H9 (cell line): ENCODE results near the gene ETF1. TPM values are rescaled to one million over a fixed set of nuclear protein-coding genes. Genes with fewer than 3 reads are reported as not detected.

Experiments used
- DNase-seq: peaks from one replicate; pipeline ENCODE4 v3.0.0-alpha.2; 2017
- H2AFZ ChIP-seq: one replicate; pipeline ENCODE4 v1.6.1; 2013; ENCODE audit warnings: mild to moderate bottlenecking, low read length, control low read depth, moderate library complexity
- H2AK5ac ChIP-seq: 2 replicates; pipeline ENCODE4 v1.6.1; 2013; ENCODE audit warnings: low read length, control low read depth, mixed read lengths; ENCODE audit not compliant: insufficient read length
- H2BK120ac ChIP-seq: one replicate; pipeline ENCODE4 v1.6.1; 2013; ENCODE audit warnings: low read depth, mild to moderate bottlenecking, low read length, control low read depth, inconsistent platforms; ENCODE audit not compliant: poor library complexity, severe bottlenecking
- H2BK12ac ChIP-seq: 2 replicates; pipeline ENCODE4 v1.6.1; 2013; ENCODE audit warnings: low read length, control low read depth, mixed read lengths, low read depth; ENCODE audit not compliant: insufficient read length
- H2BK15ac ChIP-seq: 2 replicates; pipeline ENCODE4 v1.6.1; 2013; ENCODE audit warnings: low read depth, low read length, control low read depth
- H2BK20ac ChIP-seq: one replicate; pipeline ENCODE4 v1.6.1; 2013; ENCODE audit warnings: low read depth, mild to moderate bottlenecking, low read length, control low read depth, inconsistent platforms; ENCODE audit not compliant: poor library complexity, severe bottlenecking
- H2BK5ac ChIP-seq: 2 replicates; pipeline ENCODE4 v1.6.1; 2013; ENCODE audit warnings: low read length, control low read depth, mixed read lengths; ENCODE audit not compliant: insufficient read length
- H3K14ac ChIP-seq: 2 replicates; pipeline ENCODE4 v1.6.1; 2013; ENCODE audit warnings: low read length, control low read depth; ENCODE audit not compliant: insufficient read depth
- H3K18ac ChIP-seq: 2 replicates; pipeline ENCODE4 v1.6.1; 2013; ENCODE audit warnings: low read depth, mild to moderate bottlenecking, mixed read lengths, low read length, control low read depth; ENCODE audit not compliant: insufficient read length
- H3K23ac ChIP-seq: 2 replicates; pipeline ENCODE4 v1.6.1; 2013; ENCODE audit warnings: low read length, control low read depth, mixed read lengths, low read depth; ENCODE audit not compliant: insufficient read length
- H3K23me2 ChIP-seq: 2 replicates; pipeline ENCODE4 v1.6.1; 2013; ENCODE audit warnings: low read depth, mild to moderate bottlenecking, mixed read lengths, low read length, control low read depth; ENCODE audit not compliant: insufficient read length, poor library complexity, severe bottlenecking
- H3K27ac ChIP-seq: 2 replicates; pipeline ENCODE4 v1.5.1; 2013; ENCODE audit warnings: low read length, control low read depth, mixed read lengths, low read depth; ENCODE audit not compliant: insufficient read length
- H3K27me3 ChIP-seq: 2 replicates; pipeline ENCODE4 v1.6.1; 2013; ENCODE audit warnings: low read length, control low read depth, inconsistent platforms; ENCODE audit not compliant: insufficient read depth
- H3K4ac ChIP-seq: 2 replicates; pipeline ENCODE4 v1.6.1; 2013; ENCODE audit warnings: low read depth, mild to moderate bottlenecking, control low read depth, inconsistent platforms, low read length, moderate library complexity
- H3K4me1 ChIP-seq: 2 replicates; pipeline ENCODE4 v1.6.1; 2013; ENCODE audit warnings: low read length, control low read depth, inconsistent platforms; ENCODE audit not compliant: insufficient read depth
- H3K4me2 ChIP-seq: 2 replicates; pipeline ENCODE4 v1.6.1; 2013; ENCODE audit warnings: low read length, control low read depth, mixed read lengths; ENCODE audit not compliant: insufficient read length, insufficient read depth
- H3K56ac ChIP-seq: 2 replicates; pipeline ENCODE4 v1.6.1; 2013; ENCODE audit warnings: low read depth, mild to moderate bottlenecking, mixed read lengths, low read length, control low read depth; ENCODE audit not compliant: insufficient read length
- H3K79me1 ChIP-seq: 2 replicates; pipeline ENCODE4 v1.6.1; 2013; ENCODE audit warnings: low read depth, mild to moderate bottlenecking, moderate library complexity, low read length, control low read depth, inconsistent platforms; ENCODE audit not compliant: insufficient read depth, poor library complexity, severe bottlenecking
- H3K79me2 ChIP-seq: 2 replicates; pipeline ENCODE4 v1.6.1; 2013; ENCODE audit warnings: low read length, control low read depth, inconsistent platforms; ENCODE audit not compliant: insufficient read depth
- H3K9ac ChIP-seq: 2 replicates; pipeline ENCODE4 v1.6.1; 2013; ENCODE audit warnings: low read length, control low read depth, mixed read lengths; ENCODE audit not compliant: insufficient read length; ENCODE audit errors: extremely low read depth
- H3K9me3 ChIP-seq: one replicate; pipeline ENCODE4 v1.6.1; 2013; ENCODE audit warnings: low read depth, low read length, inconsistent platforms; ENCODE audit not compliant: control insufficient read depth
- H3T11ph ChIP-seq: one replicate; pipeline ENCODE4 v1.6.1; 2013; ENCODE audit warnings: mild to moderate bottlenecking, low read length, control low read depth, inconsistent platforms
- H4K20me1 ChIP-seq: one replicate; pipeline ENCODE4 v1.6.1; 2013; ENCODE audit not compliant: control insufficient read depth, insufficient read length, insufficient read depth
- H4K5ac ChIP-seq: 2 replicates; pipeline ENCODE4 v1.6.1; 2013; ENCODE audit warnings: low read depth, mild to moderate bottlenecking, mixed read lengths, low read length, control low read depth; ENCODE audit not compliant: insufficient read length
- H4K8ac ChIP-seq: replicated peaks from 2 replicates; pipeline ENCODE4 v1.6.1; 2013; ENCODE audit warnings: low read length, control low read depth, mixed read lengths, low read depth; ENCODE audit not compliant: insufficient read length
- H4K91ac ChIP-seq: 2 replicates; pipeline ENCODE4 v1.6.1; 2013; ENCODE audit warnings: low read depth, mild to moderate bottlenecking, moderate library complexity, mixed read lengths, low read length, control low read depth; ENCODE audit not compliant: insufficient read length
- H3K27ac Mint-ChIP-seq, 3 experiments: 2 replicates in 2 of 3; 3 replicates in 1 of 3; pipeline ENCODE4 v1.8.0; 2020 to 2021; ENCODE audit warnings: mixed read lengths in 3 of 3, mild to moderate bottlenecking in 1 of 3, moderate library complexity in 1 of 3
- H3K27me3 Mint-ChIP-seq: 2 replicates; pipeline ENCODE4 v1.8.0; 2021; ENCODE audit warnings: low read depth, mild to moderate bottlenecking, moderate library complexity, mixed read lengths
- H3K36me3 Mint-ChIP-seq, 3 experiments: 2 replicates in 2 of 3; 3 replicates in 1 of 3; pipeline ENCODE4 v1.8.0; 2020 to 2021; ENCODE audit warnings: low read depth in 3 of 3, mixed read lengths in 3 of 3; ENCODE audit not compliant: insufficient read depth in 1 of 3
- H3K4me1 Mint-ChIP-seq, 2 experiments: 2 replicates each; pipeline ENCODE4 v1.8.0; 2020; ENCODE audit warnings: mixed read lengths in 2 of 2
- H3K4me3 Mint-ChIP-seq, 2 experiments: 2 replicates in 1 of 2; 3 replicates in 1 of 2; pipeline ENCODE4 v1.8.0; 2020 to 2021; ENCODE audit warnings: mild to moderate bottlenecking in 2 of 2, mixed read lengths in 2 of 2, moderate library complexity in 1 of 2
- H3K9me3 Mint-ChIP-seq, 2 experiments: 2 replicates in 1 of 2; 3 replicates in 1 of 2; pipeline ENCODE4 v1.8.0; 2020; ENCODE audit warnings: mild to moderate bottlenecking in 2 of 2, mixed read lengths in 2 of 2, moderate library complexity in 1 of 2
- WGBS: extraction: QIAGEN DNeasy Blood & Tissue Kit; methylation state at CpG from one replicate; pipeline ENCODE4 v1.1.7; 2013; ENCODE audit warnings: missing lambda C conversion rate, low lambda C conversion rate, mixed read lengths; ENCODE audit not compliant: insufficient read length; ENCODE audit errors: extremely low coverage; 5-methylcytosine and 5-hydroxymethylcytosine counted together
- total RNA-seq: library from RNA; stranded (reverse); gene quantifications from 2 replicates; pipeline ENCODE4 v1.2.1, GENCODE V29; 2021
- TF ChIP-seq, protein P1 (sequence below): fragments of 200-600 bp; sonication (generic); conservative IDR thresholded peaks from 3 replicates; pipeline ENCODE4 v1.8.0; 2021; ENCODE audit warnings: antibody characterized with exemption, mild to moderate bottlenecking

ETF1 gene
- total RNA-seq, 1 experiment from 2014 or later, result 175 TPM

GRCh38 chr5:138573223-138573622 is 30.2 kb upstream of the ETF1 start:
- Histone ChIP-seq H3T11ph (no peak overlapping the region), H2AK5ac (no peak overlapping the region), H4K5ac (no peak overlapping the region), H3K27ac (no peak overlapping the region), H2AFZ (no peak overlapping the region), H4K91ac (no peak overlapping the region), H2BK120ac (no peak overlapping the region), H3K14ac (no peak overlapping the region), H3K4me2 (peak overlapping the region; percentile 92), H2BK12ac (no peak overlapping the region), H3K56ac (no peak overlapping the region), H2BK20ac (no peak overlapping the region), H3K27me3 (no peaks in the 10 kb centered on the region), H2BK5ac (no peak overlapping the region), H3K79me2 (peaks cover 15% of the 10 kb centered on the region), H3K23me2 (peaks cover 4% of the 10 kb centered on the region), H4K20me1 (no peaks in the 10 kb centered on the region), H3K18ac (no peak overlapping the region), H3K79me1 (peaks cover 3% of the 10 kb centered on the region), H3K9me3 (no peaks in the 10 kb centered on the region), H4K8ac (no peak overlapping the region), H2BK15ac (no peak overlapping the region), H3K23ac (no peak overlapping the region), H3K4me1 (no peaks in the 10 kb centered on the region), H3K9ac (no peak overlapping the region), H3K4ac (no peak overlapping the region)
- peak overlapping the region; percentile 99; a peak in 4 of 5 replicates for H3K4me3 Mint-ChIP-seq
- H3K4me1 Mint-ChIP-seq, result peaks cover 13 to 32% of the 10 kb centered on the region in 2 experiments
- H3K9me3 Mint-ChIP-seq, result no peaks in the 10 kb centered on the region; a peak in 1 of 5 replicates
- no CpG with 5 or more reads among the region's 8 CpGs for WGBS
- TF ChIP-seq, protein P1, sequence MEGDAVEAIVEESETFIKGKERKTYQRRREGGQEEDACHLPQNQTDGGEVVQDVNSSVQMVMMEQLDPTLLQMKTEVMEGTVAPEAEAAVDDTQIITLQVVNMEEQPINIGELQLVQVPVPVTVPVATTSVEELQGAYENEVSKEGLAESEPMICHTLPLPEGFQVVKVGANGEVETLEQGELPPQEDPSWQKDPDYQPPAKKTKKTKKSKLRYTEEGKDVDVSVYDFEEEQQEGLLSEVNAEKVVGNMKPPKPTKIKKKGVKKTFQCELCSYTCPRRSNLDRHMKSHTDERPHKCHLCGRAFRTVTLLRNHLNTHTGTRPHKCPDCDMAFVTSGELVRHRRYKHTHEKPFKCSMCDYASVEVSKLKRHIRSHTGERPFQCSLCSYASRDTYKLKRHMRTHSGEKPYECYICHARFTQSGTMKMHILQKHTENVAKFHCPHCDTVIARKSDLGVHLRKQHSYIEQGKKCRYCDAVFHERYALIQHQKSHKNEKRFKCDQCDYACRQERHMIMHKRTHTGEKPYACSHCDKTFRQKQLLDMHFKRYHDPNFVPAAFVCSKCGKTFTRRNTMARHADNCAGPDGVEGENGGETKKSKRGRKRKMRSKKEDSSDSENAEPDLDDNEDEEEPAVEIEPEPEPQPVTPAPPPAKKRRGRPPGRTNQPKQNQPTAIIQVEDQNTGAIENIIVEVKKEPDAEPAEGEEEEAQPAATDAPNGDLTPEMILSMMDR, result no peak
- H3K36me3 Mint-ChIP-seq, result peaks cover 50 to 66% (median 64%) of the 10 kb centered on the region in 3 experiments
- no peaks in the 10 kb centered on the region for H3K27me3 Mint-ChIP-seq
- 0 out of 7 replicates have a peak overlapping the region, but pooled peaks of 1 of the 3 experiments have one; percentile 16 for H3K27ac Mint-ChIP-seq
- no peak for DNase-seq
